OCI-LY3 (cell line): ENCODE data around the gene ABI3BP.

Source experiments
- H2AFZ ChIP-seq: fragments of 200-600, 300-600 bp; shearing (Covaris generic); 2 replicates; pipeline ENCODE4 v1.6.0; 2014; ENCODE audit warnings: antibody characterized with exemption, low read depth, low read length
- H3K27ac ChIP-seq: fragments of 200-600, 300-600 bp; sonication (generic); 2 replicates; pipeline ENCODE4 v1.5.1; 2014; ENCODE audit warnings: mild to moderate bottlenecking, low read length, moderate library complexity, mixed read lengths
- H3K27me3 ChIP-seq: fragments of 200-600, 300-600 bp; sonication (generic); 2 replicates; pipeline ENCODE4 v1.6.1; 2014; ENCODE audit warnings: low read depth, low read length, mixed read lengths
- H3K36me3 ChIP-seq: fragments of 200-600, 300-600 bp; sonication (generic); replicated peaks from 2 replicates; pipeline ENCODE3; 2014; ENCODE audit warnings: low read depth, low read length, mixed read lengths
- H3K4me1 ChIP-seq: fragments of 300-600, 200-600 bp; sonication (generic); 2 replicates; pipeline ENCODE4 v1.6.1; 2014; ENCODE audit warnings: low read length, mixed read lengths
- H3K4me2 ChIP-seq: fragments of 200-600, 300-600 bp; sonication (generic); 2 replicates; pipeline ENCODE4 v1.6.1; 2014; ENCODE audit warnings: low read length, mixed read lengths
- H3K4me3 ChIP-seq: fragments of 300-600, 200-600 bp; sonication (generic); 2 replicates; pipeline ENCODE4 v1.5.1; 2014; ENCODE audit warnings: antibody characterized with exemption, mild to moderate bottlenecking, low read length, moderate library complexity
- H3K79me2 ChIP-seq: fragments of 300-600, 200-600 bp; shearing (Covaris generic); 2 replicates; pipeline ENCODE4 v1.6.1; 2014; ENCODE audit warnings: mild to moderate bottlenecking, low read length, mixed read lengths
- H3K9ac ChIP-seq: fragments of 300-600, 200-600 bp; shearing (Covaris generic); 2 replicates; pipeline ENCODE4 v1.6.0; 2014; ENCODE audit warnings: mild to moderate bottlenecking, low read length, moderate library complexity
- H3K9me3 ChIP-seq: fragments of 200-600, 300-600 bp; shearing (Covaris generic); 2 replicates; pipeline ENCODE4 v1.6.1; 2014; ENCODE audit warnings: low read length, mixed read lengths; ENCODE audit not compliant: insufficient read depth
- H4K20me1 ChIP-seq: fragments of 200-600, 300-600 bp; sonication (generic); 2 replicates; pipeline ENCODE4 v1.6.1; 2016; ENCODE audit warnings: low read length, mixed read lengths; ENCODE audit not compliant: insufficient read depth
- CTCF ChIP-seq: fragments of 200-600, 300-600 bp; sonication (generic); IDR thresholded peaks from 2 replicates; pipeline ENCODE4 v1.5.1; 2014; ENCODE audit warnings: antibody characterized with exemption, low read length, low read depth
- EZH2phosphoT487 ChIP-seq: fragments of 200-600 bp; shearing (Covaris generic); IDR thresholded peaks from 2 replicates; pipeline ENCODE4 v1.6.1; 2018; ENCODE audit warnings: antibody characterized with exemption, mixed run types, low read depth

ABI3BP gene

DNA sequence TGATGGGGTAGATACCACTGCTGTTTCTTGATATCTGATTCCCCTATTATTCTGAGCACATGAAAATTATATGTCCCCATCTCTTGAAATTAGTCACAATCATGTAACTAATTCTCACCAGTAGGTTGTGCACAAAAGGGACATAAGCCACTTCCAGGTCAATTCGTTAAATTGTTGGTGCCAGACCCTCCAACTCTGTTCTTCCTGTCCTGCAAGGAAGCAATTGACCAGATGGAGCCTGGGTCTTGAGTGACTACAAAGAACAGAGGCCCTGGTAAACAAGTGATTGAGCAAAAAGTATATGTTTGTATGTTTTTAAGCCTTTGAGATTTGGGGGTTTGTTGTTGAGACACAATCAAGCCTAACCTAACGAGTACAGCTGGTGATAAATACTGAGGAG lies 36.9 kb downstream of the ABI3BP start:
- Histone ChIP-seq H3K4me1 (no peaks in the 10 kb centered on the region), H3K4me3 (no peak overlapping the region), H4K20me1 (no peaks in the 10 kb centered on the region), H3K27me3 (no peaks in the 10 kb centered on the region), H2AFZ (no peak overlapping the region), H3K9ac (no peak overlapping the region), H3K27ac (no peak overlapping the region), H3K4me2 (no peak overlapping the region), H3K36me3 (no peaks in the 10 kb centered on the region), H3K79me2 (no peaks in the 10 kb centered on the region), H3K9me3 (0 out of 2 replicates have a peak, but pooled peaks cover 8% of the 10 kb centered on the region)
- TF ChIP-seq EZH2phosphoT487 (no peak), CTCF (no peak)

- no peaks in the 10 kb centered on the region; the same call in 1 of the 2 replicates for H3K27me3 ChIP-seq
- no peaks in the 10 kb centered on the region for H3K36me3 ChIP-seq
- H3K27ac ChIP-seq = no peak overlapping the region
- no peaks in the 10 kb centered on the region for H3K4me1 ChIP-seq
- no peaks in the 10 kb centered on the region for H3K79me2 ChIP-seq
- no peak overlapping the region for H3K4me2 ChIP-seq
- no peak overlapping the region for H3K9ac ChIP-seq
- H3K9me3 ChIP-seq = 0 out of 2 replicates have a peak, but pooled peaks cover 4% of the 10 kb centered on the region
- H3K4me3 ChIP-seq = no peak overlapping the region
- no peak overlapping the region for H2AFZ ChIP-seq
- no peaks in the 10 kb centered on the region for H4K20me1 ChIP-seq
- no peak for TF ChIP-seq CTCF
- no peak for TF ChIP-seq EZH2phosphoT487
Measured at GRCh38 chr3:100954990-100955389, 38.2 kb downstream of the ABI3BP start.

- no peaks in the 10 kb centered on the region for H3K36me3 ChIP-seq
- TF ChIP-seq EZH2phosphoT487 (no peak), CTCF (no peak)
Measured at GRCh38 chr3:100954199-100954935, 38.9 kb downstream of the ABI3BP start.

GRCh38 chr3:100953103-100953502 lies 40.1 kb downstream of the ABI3BP start:
- H3K4me2 ChIP-seq = no peak overlapping the region
- no peaks in the 10 kb centered on the region for H4K20me1 ChIP-seq
- H3K27me3 ChIP-seq = no peaks in the 10 kb centered on the region; the same call in 1 of the 2 replicates
- no peak overlapping the region for H3K4me3 ChIP-seq
- no peaks in the 10 kb centered on the region for H3K36me3 ChIP-seq
- no peaks in the 10 kb centered on the region for H3K9me3 ChIP-seq
- H3K4me1 ChIP-seq = no peaks in the 10 kb centered on the region
- no peaks in the 10 kb centered on the region for H3K79me2 ChIP-seq
- no peak overlapping the region for H2AFZ ChIP-seq
- no peak overlapping the region for H3K9ac ChIP-seq
- no peak overlapping the region for H3K27ac ChIP-seq
- TF ChIP-seq CTCF (no peak), EZH2phosphoT487 (no peak)

More at GRCh38 chr3:100954199-100954935, 38.9 kb downstream of the ABI3BP start:
- Histone ChIP-seq H4K20me1 (no peaks in the 10 kb centered on the region), H2AFZ (no peak overlapping the region), H3K4me1 (no peaks in the 10 kb centered on the region), H3K9me3 (no peaks in the 10 kb centered on the region), H3K4me2 (no peak overlapping the region), H3K27ac (no peak overlapping the region), H3K4me3 (no peak overlapping the region), H3K27me3 (no peaks in the 10 kb centered on the region; the same call in 1 of the 2 replicates), H3K9ac (no peak overlapping the region), H3K79me2 (no peaks in the 10 kb centered on the region)
